CD14-positive monocyte (primary cell): ENCODE measurements around the gene GALNT14. TPM values are rescaled to one million over a fixed set of nuclear protein-coding genes. Genes with fewer than 3 reads are reported as not detected.

Experiments used
- DNase-seq, 3 donors: peaks; one replicate each; pipeline ENCODE4 v3.0.0-alpha.2; 2011 to 2022
- H2AFZ ChIP-seq: 2 replicates; pipeline ENCODE4 v1.6.0; 2012; ENCODE audit warnings: mild to moderate bottlenecking, low read depth, low read length, inconsistent platforms; ENCODE audit not compliant: insufficient read depth, poor library complexity, severe bottlenecking
- H3K27ac ChIP-seq, 2 donors: 1 replicate in 1 of 2; 2 replicates in 1 of 2; pipeline ENCODE4 v1.5.1; 2012 to 2013; ENCODE audit warnings: low read length in 2 of 2, control low read depth in 1 of 2, inconsistent platforms in 1 of 2, low read depth in 1 of 2, mild to moderate bottlenecking in 1 of 2
- H3K27me3 ChIP-seq, 2 donors: one replicate each; pipeline versions ENCODE4 v1.6.0 to v1.6.1; 2011 to 2013; ENCODE audit warnings: low read length in 2 of 2; ENCODE audit not compliant: control insufficient read depth in 2 of 2, insufficient read depth in 2 of 2
- H3K36me3 ChIP-seq, 2 donors: replicated peaks in 1 of 2; 1 replicate in 1 of 2; 2 replicates in 1 of 2; pipeline versions ENCODE4 v1.5.1 to v1.6.1; 2012 to 2013; ENCODE audit warnings: low read length in 2 of 2, control low read depth in 1 of 2, inconsistent platforms in 1 of 2, mild to moderate bottlenecking in 1 of 2; ENCODE audit not compliant: insufficient read depth in 2 of 2, control insufficient read depth in 1 of 2
- H3K4me1 ChIP-seq, 2 donors: 1 replicate in 1 of 2; 2 replicates in 1 of 2; pipeline versions ENCODE4 v1.5.1 to v1.6.1; 2012 to 2013; ENCODE audit warnings: low read length in 2 of 2, control low read depth in 1 of 2, inconsistent platforms in 1 of 2, mild to moderate bottlenecking in 1 of 2, moderate library complexity in 1 of 2; ENCODE audit not compliant: insufficient read depth in 2 of 2, control insufficient read depth in 1 of 2
- H3K4me2 ChIP-seq: replicated peaks from 2 replicates; pipeline ENCODE3; 2012; ENCODE audit warnings: low read length, moderate library complexity, mild to moderate bottlenecking; ENCODE audit not compliant: poor library complexity, severe bottlenecking; ENCODE audit errors: extremely low read depth
- H3K4me3 ChIP-seq, 3 experiments: fragments of 200-600 bp in 1 of 3; sonication (generic) in 1 of 3; replicated peaks in 1 of 3; 1 replicate in 2 of 3; 2 replicates in 1 of 3; pipeline ENCODE4 v1.5.1; 2011 to 2013; ENCODE audit warnings: low read length in 3 of 3, mild to moderate bottlenecking in 3 of 3, control low read depth in 2 of 3, low read depth in 2 of 3, inconsistent platforms in 1 of 3, moderate library complexity in 1 of 3
- H3K79me2 ChIP-seq: 2 replicates; pipeline ENCODE4 v1.6.0; 2012; ENCODE audit warnings: mild to moderate bottlenecking, control low read depth, inconsistent platforms, low read length, moderate library complexity; ENCODE audit not compliant: insufficient read depth
- H3K9ac ChIP-seq: 2 replicates; pipeline ENCODE4 v1.6.0; 2017; ENCODE audit warnings: low read length, mild to moderate bottlenecking; ENCODE audit not compliant: insufficient read depth, poor library complexity, severe bottlenecking
- H3K9me3 ChIP-seq, 2 donors: replicated peaks in 1 of 2; 1 replicate in 1 of 2; 2 replicates in 1 of 2; pipeline versions ENCODE4 v1.5.1 to v1.6.1; 2012 to 2013; ENCODE audit warnings: low read length in 2 of 2, control low read depth in 1 of 2; ENCODE audit not compliant: control insufficient read depth in 1 of 2, insufficient read depth in 1 of 2
- H4K20me1 ChIP-seq: 2 replicates; pipeline ENCODE4 v1.6.0; 2012; ENCODE audit warnings: mild to moderate bottlenecking, low read length, control low read depth, moderate library complexity; ENCODE audit not compliant: insufficient read depth
- H3K27ac Mint-ChIP-seq, 7 donors: one replicate each; pipeline ENCODE4 v1.8.0; 2020; ENCODE audit warnings: mild to moderate bottlenecking in 7 of 7, mixed read lengths in 7 of 7, moderate library complexity in 6 of 7, inconsistent platforms in 2 of 7
- H3K27me3 Mint-ChIP-seq, 3 donors: one replicate each; pipeline ENCODE4 v1.8.0; 2021 to 2022; ENCODE audit warnings: low read depth in 3 of 3, mild to moderate bottlenecking in 3 of 3, mixed read lengths in 3 of 3, moderate library complexity in 3 of 3, inconsistent platforms in 1 of 3
- H3K36me3 Mint-ChIP-seq, 2 donors: one replicate each; pipeline ENCODE4 v1.8.0; 2020; ENCODE audit warnings: mixed read lengths in 2 of 2, inconsistent platforms in 1 of 2, mild to moderate bottlenecking in 1 of 2
- H3K4me1 Mint-ChIP-seq: one replicate; pipeline ENCODE4 v1.8.0; 2020; ENCODE audit warnings: mild to moderate bottlenecking, mixed read lengths
- H3K4me3 Mint-ChIP-seq, 2 donors: one replicate each; pipeline ENCODE4 v1.8.0; 2020; ENCODE audit warnings: mild to moderate bottlenecking in 2 of 2, mixed read lengths in 2 of 2, moderate library complexity in 1 of 2
- H3K9me3 Mint-ChIP-seq, 7 donors: one replicate each; pipeline ENCODE4 v1.8.0; 2020 to 2022; ENCODE audit warnings: mixed read lengths in 7 of 7, mild to moderate bottlenecking in 6 of 7, moderate library complexity in 6 of 7, inconsistent platforms in 2 of 7
- WGBS: methylation state at CpG from one replicate; pipeline ENCODE4 v1.1.5; 2013; ENCODE audit warnings: missing lambda C conversion rate; ENCODE audit not compliant: insufficient coverage; 5-methylcytosine and 5-hydroxymethylcytosine counted together
- intact Hi-C, 2 donors: fragments of 100-400 bp; cut with micrococcal nuclease; formaldehyde crosslinking; loops; one replicate each; pipeline versions ENCODE4 v1.15.0 to v1.15.1; 2023
- polyA plus RNA-seq, 3 donors: library from polyadenylated mRNA; depleted of rRNA in 1 of 3; unstranded in 2 of 3; stranded (reverse) in 1 of 3; fragments of 300-500 nt in 2 of 3; fragments of >200 nt in 1 of 3; fragmentation: Illumina TruSeq in 2 of 3; gene quantifications; 1 replicate in 2 of 3; 2 replicates in 1 of 3; pipeline ENCODE4 v1.2.3, GENCODE V29; 2012 to 2021
- TF ChIP-seq, protein P1 (sequence below): fragments of 200-600 bp; IDR thresholded peaks from one replicate; pipeline ENCODE4 v1.8.0; 2022; ENCODE audit warnings: antibody characterized with exemption, mild to moderate bottlenecking

The GALNT14 gene
- polyA plus RNA-seq, 3 donors = 0.33 TPM; not detected in 2

DNA sequence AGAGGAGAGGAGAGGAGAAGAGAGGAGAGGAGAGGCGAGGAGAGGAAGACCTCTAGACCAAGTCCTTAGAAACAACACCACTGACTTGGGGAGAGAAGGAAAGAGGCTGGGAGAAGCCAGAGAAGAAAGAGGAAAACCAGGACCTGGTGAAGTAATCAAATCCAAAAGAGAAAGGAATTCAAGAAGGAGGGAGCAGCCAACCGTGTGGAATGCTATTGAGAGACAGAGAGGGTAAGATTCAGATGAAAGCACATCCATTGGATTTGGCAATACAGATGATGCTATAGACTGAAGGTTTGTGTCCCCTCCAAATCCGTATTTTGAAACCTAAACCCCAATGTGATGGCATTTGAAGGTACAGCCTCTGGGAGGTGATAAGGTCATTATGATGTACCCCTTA is 50.7 kb downstream of the GALNT14 start:
- Mint-ChIP-seq H3K4me1 (no peaks in the 10 kb centered on the region), H3K36me3 (no peaks in the 10 kb centered on the region), H3K4me3 (no peak overlapping the region), H3K27ac (no peak overlapping the region), H3K9me3 (peaks cover 0 to 5% (median 0%) of the 10 kb centered on the region in 7 donors), H3K27me3 (peaks cover 0 to 3% (median 0%) of the 10 kb centered on the region in 3 donors)
- no peak overlapping the region for H3K9ac ChIP-seq
- H2AFZ ChIP-seq = no peak overlapping the region
- no peak overlapping the region for H3K4me3 ChIP-seq
- H4K20me1 ChIP-seq = no peaks in the 10 kb centered on the region
- no peak overlapping the region for H3K27ac ChIP-seq
- H3K4me1 ChIP-seq = no peaks in the 10 kb centered on the region
- DNase-seq = no peak
- no peaks in the 10 kb centered on the region for H3K9me3 ChIP-seq
- no peaks in the 10 kb centered on the region for H3K27me3 ChIP-seq
- intact Hi-C loops = no loop called here
- 100% methylated on average over 1 of the region's 3 CpGs for WGBS
- no peaks in the 10 kb centered on the region for H3K36me3 ChIP-seq
- H3K4me2 ChIP-seq = no peak overlapping the region
- no peaks in the 10 kb centered on the region for H3K79me2 ChIP-seq
- TF ChIP-seq, protein P1, sequence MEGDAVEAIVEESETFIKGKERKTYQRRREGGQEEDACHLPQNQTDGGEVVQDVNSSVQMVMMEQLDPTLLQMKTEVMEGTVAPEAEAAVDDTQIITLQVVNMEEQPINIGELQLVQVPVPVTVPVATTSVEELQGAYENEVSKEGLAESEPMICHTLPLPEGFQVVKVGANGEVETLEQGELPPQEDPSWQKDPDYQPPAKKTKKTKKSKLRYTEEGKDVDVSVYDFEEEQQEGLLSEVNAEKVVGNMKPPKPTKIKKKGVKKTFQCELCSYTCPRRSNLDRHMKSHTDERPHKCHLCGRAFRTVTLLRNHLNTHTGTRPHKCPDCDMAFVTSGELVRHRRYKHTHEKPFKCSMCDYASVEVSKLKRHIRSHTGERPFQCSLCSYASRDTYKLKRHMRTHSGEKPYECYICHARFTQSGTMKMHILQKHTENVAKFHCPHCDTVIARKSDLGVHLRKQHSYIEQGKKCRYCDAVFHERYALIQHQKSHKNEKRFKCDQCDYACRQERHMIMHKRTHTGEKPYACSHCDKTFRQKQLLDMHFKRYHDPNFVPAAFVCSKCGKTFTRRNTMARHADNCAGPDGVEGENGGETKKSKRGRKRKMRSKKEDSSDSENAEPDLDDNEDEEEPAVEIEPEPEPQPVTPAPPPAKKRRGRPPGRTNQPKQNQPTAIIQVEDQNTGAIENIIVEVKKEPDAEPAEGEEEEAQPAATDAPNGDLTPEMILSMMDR = no peak

GRCh38 chr2:31086590-31086989 is 51.6 kb downstream of the GALNT14 start:
- TF ChIP-seq, protein P1 = no peak
- no peak overlapping the region for H3K4me2 ChIP-seq
- no peak overlapping the region for H3K4me3 Mint-ChIP-seq
- no peaks in the 10 kb centered on the region for H3K36me3 ChIP-seq
- no peaks in the 10 kb centered on the region for H3K79me2 ChIP-seq
- H3K27ac Mint-ChIP-seq = no peak overlapping the region
- no peak overlapping the region for H3K9ac ChIP-seq
- H3K27me3 Mint-ChIP-seq = peaks cover 0 to 3% (median 0%) of the 10 kb centered on the region in 3 donors
- H2AFZ ChIP-seq = no peak overlapping the region
- H3K4me3 ChIP-seq = no peak overlapping the region
- H3K4me1 Mint-ChIP-seq = no peaks in the 10 kb centered on the region
- peaks cover 0 to 5% (median 0%) of the 10 kb centered on the region in 7 donors for H3K9me3 Mint-ChIP-seq
- intact Hi-C loops = no loop called here
- H3K4me1 ChIP-seq = no peaks in the 10 kb centered on the region
- H3K36me3 Mint-ChIP-seq = no peaks in the 10 kb centered on the region
- no peaks in the 10 kb centered on the region for H4K20me1 ChIP-seq
- H3K27me3 ChIP-seq = no peaks in the 10 kb centered on the region
- DNase-seq = no peak
- WGBS = no CpG with 5 or more reads among the region's 4 CpGs
- no peak overlapping the region for H3K27ac ChIP-seq
- H3K9me3 ChIP-seq = no peaks in the 10 kb centered on the region
